ENCODE results near the gene CNN3.

Gene CNN3

GRCh38 chr1:94888201-94888600 is 38.7 kb downstream of the CNN3 start:
- in situ Hi-C loops (cut with MboI; ENCODE audit: low sequenced_read_pairs), result no loop called here

DNA sequence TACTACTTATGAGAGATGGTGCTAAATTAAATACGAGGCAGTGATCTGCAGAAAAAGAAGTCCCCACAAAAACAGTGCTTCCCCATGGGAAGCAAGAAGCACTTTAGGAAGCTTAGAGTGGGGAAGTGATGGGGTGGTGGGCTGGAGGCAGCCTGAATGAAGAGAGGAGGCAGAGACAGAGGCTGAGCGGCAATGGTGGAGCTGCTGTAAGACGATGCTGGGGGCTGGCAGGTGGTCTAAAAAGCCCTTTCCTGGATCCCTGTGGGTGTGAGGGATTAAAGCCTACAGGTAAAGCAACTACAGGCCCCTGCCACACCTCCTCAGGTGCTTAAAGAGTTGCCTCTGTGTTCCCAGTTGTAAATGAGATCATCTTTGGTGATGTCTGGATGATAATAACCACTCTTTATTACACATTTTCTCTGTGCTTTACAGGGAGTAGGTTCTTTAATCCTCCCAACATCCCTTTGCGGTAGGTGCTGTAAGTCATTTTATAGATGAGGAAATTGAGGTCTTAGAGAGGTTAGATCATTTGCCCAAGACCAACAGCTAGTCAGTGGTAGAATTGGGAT is 39.2 kb downstream of the CNN3 start:
- in situ Hi-C loops (cut with MboI; ENCODE audit: low sequenced_read_pairs), result no loop called here

DNA sequence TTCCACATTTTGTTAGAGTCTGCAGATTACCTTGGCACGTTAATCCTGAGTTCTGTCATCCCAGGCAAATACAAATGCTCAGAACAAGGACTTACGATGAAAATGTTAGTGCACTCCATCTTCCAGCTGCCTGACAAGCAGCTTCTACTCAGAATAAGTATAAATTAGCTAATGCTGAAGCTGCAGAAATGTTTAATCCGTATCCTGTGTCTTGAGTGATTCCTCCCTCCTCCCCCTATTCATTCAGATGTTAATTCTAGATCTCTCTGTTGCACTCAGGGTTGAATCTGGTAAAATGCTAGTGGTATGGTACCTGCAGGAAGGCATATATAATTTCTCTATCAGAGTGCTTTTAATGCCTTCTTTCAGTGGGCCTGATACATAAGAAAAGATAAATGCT is 39.8 kb downstream of the CNN3 start:
- in situ Hi-C loops (cut with MboI; ENCODE audit: low sequenced_read_pairs), result no loop called here

DNA sequence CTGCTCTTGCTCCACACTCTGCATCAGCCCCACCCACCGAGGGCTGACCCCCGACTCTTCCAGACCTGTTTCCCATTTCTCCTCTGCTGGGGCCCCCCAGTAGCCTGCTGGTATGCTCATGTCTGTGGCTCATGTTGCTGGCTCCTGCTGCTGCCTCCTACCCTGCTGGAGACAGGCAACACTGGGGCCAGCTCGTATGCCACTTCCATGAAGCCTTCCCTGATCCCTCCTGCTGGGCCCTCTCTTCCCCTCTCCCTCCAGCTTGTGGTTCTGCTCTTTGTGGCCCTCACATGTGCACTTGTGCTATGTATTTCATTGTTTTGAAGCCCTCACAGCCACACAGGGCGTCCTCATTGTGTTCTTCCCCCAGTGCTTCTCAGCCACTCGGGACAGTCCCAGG is 40.5 kb downstream of the CNN3 start:
- in situ Hi-C loops (cut with MboI; ENCODE audit: low sequenced_read_pairs), result no loop called here

GRCh38 chr1:94884507-94884906 is 42.4 kb downstream of the CNN3 start:
- in situ Hi-C loops (cut with MboI; ENCODE audit: low sequenced_read_pairs), result no loop called here

DNA sequence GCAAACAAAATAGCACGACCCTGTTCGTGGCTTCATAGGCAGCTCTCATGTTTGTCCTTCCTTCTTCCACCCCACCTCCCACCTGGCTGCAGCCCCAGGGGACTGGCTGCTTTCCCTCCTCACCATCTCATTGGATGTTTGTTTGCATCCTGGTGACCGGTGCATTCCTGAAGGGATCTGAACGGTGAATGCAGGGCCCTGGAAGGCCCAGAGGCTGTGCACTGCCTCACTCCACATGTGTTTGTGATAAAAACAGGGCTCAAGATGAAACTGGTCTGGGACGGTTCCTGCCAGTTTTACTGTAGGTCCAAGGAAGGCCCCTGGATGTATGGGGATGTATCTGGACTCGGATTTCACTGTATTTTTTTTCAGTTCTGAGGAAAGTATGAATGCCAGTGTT is 42.8 kb downstream of the CNN3 start:
- in situ Hi-C loops (cut with MboI; ENCODE audit: low sequenced_read_pairs), result no loop called here

GRCh38 chr1:94883691-94884090 is 43.2 kb downstream of the CNN3 start:
- in situ Hi-C loops (cut with MboI; ENCODE audit: low sequenced_read_pairs), result no loop called here

GRCh38 chr1:94878329-94878728 is 48.6 kb downstream of the CNN3 start:
- in situ Hi-C loops (cut with MboI; ENCODE audit: low sequenced_read_pairs), result no loop called here

- in situ Hi-C loops (cut with MboI; ENCODE audit: low sequenced_read_pairs), result no loop called here
Measured at GRCh38 chr1:94876362-94876761, 50.5 kb downstream of the CNN3 start.

DNA sequence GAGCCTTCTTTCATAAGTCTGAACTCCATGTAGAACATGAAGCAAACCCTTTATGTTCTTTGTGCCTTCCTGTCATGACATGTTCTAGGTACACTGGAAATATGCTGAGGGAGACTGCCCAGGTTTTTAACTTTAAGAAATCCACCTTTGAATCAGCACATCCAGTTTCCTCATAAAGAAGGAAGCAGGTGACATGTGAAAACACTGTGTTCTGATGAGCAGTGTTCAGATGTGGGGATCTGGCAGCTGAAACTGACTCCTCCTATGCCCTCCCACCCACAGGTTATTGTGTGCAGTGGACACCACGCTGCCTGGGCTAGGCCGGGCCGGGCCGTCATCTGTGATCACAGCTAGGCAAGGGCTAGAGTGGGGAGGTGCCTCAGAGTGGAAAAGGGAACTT is 51.1 kb downstream of the CNN3 start:
- in situ Hi-C loops (cut with MboI; ENCODE audit: low sequenced_read_pairs), result no loop called here

- in situ Hi-C loops (cut with MboI; ENCODE audit: low sequenced_read_pairs), result no loop called here
Measured at GRCh38 chr1:94874423-94874822, 52.5 kb downstream of the CNN3 start.

GRCh38 chr1:94873520-94874351 is 53.2 kb downstream of the CNN3 start:
- in situ Hi-C loops (cut with MboI; ENCODE audit: low sequenced_read_pairs), result no loop called here

DNA sequence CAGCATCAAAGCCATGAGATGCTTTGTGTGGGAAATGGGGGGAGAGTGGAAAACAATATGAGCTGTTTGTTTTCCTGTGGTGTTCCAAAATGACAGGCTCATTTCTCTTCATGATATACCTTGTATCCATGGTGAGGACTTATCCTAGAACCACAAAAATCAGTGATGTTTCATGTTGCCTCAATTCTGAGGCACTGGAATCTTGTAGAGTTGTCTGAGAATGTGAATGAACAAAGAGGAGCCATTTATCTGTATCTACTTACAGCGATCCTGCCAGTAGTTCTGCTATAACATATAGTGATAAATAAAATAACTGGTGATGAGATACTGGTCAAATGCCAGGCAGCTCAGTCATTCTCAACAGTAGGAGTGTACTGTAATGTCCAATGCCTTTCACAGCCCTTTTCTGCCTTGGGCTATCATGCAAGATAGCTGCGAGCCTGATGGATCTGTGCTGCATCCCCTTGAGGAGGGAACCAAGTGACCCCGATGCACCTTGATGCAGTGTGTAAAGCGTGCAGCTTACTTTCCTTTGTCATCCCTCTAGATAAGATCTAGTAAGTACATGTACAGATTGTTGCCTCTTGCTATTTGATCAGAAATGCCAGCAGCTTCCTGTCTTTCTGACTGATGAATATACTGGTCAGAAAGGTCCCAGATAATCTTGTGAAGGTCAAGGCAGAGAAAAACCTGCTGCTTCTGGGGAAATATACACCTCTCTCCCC is 54.0 kb downstream of the CNN3 start:
- in situ Hi-C loops (cut with MboI; ENCODE audit: low sequenced_read_pairs), result no loop called here

DNA sequence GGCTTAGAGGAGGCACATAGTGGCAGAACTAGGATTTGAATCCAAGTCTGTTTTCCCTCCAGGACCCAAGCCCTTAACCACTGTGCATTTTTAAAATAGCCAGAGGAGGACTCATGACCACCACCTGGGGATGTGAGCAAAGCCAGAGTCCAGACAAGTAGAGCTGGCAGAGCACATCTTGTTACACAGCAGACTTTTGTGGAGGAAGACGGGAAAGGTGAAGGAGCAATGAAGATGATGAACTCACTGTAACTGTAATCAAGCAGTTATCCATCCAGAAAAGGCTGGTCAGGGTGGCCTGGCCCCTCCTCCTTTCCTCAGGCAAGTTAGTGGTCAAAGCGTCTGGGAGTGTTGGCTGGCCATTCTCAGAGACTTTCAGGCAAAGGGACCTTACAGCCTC is 55.9 kb downstream of the CNN3 start:
- in situ Hi-C loops (cut with MboI; ENCODE audit: low sequenced_read_pairs), result no loop called here

DNA sequence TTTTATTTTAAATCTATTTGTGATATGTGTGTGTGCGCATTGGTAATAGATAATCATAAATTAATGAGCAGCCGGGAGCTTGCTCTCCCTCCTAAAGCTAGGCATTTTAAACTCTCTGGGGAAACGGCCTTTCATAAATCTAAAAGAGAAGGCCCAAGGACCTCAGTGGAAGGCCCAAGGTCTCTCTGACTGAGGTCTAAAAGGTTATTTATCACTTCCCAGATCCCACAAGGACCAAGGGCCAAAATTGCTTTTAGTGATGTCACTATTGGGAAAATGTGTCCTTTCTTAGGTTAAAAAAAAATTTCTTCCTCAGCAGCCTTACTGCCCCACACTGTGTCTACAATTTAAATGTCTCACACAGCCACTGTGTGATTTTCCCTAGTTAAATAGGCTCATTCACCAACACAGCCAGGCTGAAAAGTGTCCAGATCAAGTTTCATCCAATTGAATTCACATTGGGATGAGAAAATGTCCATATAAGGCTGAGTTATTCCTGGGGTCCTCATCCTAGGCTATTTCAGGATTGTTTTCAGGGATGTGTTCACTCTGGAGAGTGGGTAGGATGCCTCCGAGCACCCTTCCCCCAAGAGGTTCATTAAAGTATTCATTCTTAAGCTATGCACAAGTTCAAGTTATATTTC is 60.6 kb downstream of the CNN3 start:
- in situ Hi-C loops (cut with MboI; ENCODE audit: low sequenced_read_pairs), result no loop called here

DNA sequence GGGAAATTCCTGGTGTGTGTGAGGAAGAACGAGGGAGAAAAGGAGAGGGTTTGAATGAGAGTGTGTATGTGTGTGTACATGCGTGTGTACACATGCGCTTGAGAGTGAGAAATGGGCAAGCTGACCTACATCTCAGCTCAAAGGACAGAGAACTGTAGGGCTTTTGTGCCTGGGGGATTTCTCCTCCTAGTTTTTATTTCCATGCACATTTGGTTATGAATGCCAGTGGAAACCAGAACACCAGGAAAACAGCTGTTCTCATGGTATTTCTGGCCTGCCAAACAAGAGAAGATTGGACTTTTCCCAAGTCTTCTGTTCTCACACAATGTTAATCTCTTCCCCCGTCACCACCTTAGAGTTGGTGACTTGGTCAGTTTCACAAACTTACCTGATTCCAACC is 61.5 kb downstream of the CNN3 start:
- in situ Hi-C loops (cut with MboI; ENCODE audit: low sequenced_read_pairs), result no loop called here

DNA sequence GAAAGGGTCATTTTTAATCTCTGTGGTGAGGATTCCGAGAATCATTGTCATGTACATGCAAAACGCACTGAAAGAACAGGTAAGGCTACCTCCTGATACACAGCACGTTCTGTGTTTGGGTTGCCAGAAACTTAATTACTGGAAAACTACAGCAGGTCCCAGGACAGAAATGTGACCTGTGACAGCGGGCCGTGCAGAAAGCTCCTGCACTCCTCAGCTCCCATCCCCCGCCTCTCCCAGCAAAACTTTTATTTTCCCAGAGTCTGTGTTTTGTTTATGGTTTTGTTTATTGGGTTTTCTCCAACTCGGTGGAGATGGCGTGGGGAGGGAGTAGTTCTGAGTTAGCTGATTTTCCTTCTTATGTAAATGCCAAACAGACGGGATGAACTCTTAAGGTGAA is 62.1 kb downstream of the CNN3 start:
- in situ Hi-C loops (cut with MboI; ENCODE audit: low sequenced_read_pairs), result no loop called here

DNA sequence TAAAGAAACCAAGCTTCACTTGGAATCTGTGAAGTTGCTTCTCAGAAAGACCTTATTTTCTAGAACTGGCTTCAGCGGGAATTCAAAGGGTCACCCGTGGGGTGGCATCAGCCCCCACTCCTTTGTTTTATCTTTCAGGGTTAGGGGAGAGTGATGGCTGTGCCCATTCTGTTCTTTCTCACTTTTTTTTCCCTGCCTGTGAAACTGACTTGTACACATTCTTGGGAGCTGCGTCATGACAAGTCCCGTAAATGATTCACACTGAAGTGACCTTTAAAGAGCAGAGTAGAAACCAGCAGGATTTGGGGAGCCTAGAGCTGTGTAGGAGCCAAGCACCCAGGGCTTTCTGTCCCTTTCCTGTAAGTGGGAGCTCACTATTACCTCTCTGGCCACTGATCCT is 63.0 kb downstream of the CNN3 start:
- in situ Hi-C loops (cut with MboI; ENCODE audit: low sequenced_read_pairs), result no loop called here

GRCh38 chr1:94863297-94863911 is 63.5 kb downstream of the CNN3 start:
- in situ Hi-C loops (cut with MboI; ENCODE audit: low sequenced_read_pairs), result no loop called here

GRCh38 chr1:94862718-94863117 is 64.2 kb downstream of the CNN3 start:
- in situ Hi-C loops (cut with MboI; ENCODE audit: low sequenced_read_pairs), result no loop called here

DNA sequence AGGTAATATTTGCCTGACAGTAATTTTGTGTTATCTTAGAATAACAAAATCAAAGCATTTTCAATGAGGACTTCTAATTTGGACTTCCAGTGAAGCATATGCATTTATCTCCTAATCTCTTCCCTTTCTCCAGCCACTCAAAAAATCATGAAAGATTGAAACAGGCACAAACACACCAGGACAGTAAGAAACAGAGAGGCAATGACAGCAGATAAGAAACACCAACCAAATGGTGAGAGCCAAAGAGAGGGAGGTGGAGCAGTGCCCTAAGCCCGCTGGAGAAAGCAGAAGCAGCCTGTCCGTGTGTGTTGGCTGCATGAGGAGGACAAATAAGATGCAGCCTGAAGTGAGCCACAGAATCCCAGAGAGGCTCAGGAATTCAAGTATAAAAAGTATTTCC is 67.7 kb downstream of the CNN3 start:
- in situ Hi-C loops (cut with MboI; ENCODE audit: low sequenced_read_pairs), result no loop called here
